GM12891 (cell line): ENCODE measurements around the gene PRKG2.

Experiments used
- POLR2A ChIP-seq: IDR thresholded peaks from 2 replicates; pipeline ENCODE4 v1.6.1; 2011; ENCODE audit warnings: low read depth, low read length, control low read depth
- POLR2AphosphoS5 ChIP-seq: IDR thresholded peaks from 2 replicates; pipeline ENCODE4 v1.6.1; 2011; ENCODE audit warnings: low read depth, low read length, control low read depth
- POU2F2 ChIP-seq: IDR thresholded peaks from 2 replicates; pipeline ENCODE4 v1.6.1; 2011; ENCODE audit warnings: low read depth, mild to moderate bottlenecking, control low read depth, low read length, moderate library complexity
- SPI1 ChIP-seq: IDR thresholded peaks from 2 replicates; pipeline ENCODE4 v1.6.1; 2011; ENCODE audit warnings: low read depth, low read length, control low read depth
- TAF1 ChIP-seq: IDR thresholded peaks from 2 replicates; pipeline ENCODE4 v1.6.1; 2011; ENCODE audit warnings: low read depth, low read length, control low read depth

DNA sequence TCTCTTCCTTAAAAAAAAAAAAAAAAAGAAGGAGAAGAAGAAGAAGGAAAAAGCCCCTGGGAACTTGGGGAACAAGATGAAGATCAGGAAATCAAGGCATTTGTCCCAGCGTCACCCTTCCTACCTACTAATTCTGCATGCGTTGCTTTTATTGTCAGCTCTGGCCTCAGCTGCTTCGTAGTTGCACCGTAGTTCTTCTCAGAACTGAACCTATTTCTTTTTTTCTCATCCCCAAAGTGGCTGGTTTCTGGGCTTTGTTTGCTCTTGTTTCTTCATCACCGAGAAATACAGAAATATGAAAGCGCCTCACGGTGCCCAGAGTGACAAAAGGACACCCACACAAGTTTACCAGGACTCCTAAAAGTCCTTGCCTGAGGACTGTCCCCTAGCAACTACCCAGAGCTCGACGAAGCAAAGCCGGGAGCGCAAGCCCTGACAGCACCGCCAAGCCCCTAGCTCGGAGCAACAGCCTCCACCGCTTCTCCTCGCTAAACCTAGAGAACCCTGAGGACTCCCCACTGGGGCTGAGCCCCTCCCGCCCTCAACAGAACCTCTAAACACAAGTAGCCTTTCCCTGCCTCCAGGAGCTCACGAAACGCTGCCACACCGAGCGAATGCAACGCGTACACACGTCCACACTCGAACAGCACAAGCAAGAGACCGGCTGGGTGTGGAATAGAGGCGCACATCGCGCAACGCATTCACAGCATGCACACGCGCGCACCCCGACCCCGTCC is 710 bp downstream of the PRKG2 start:
- TF ChIP-seq POLR2AphosphoS5 (no peak), POLR2A (no peak), SPI1 (no peak), TAF1 (no peak), POU2F2 (no peak)
